CD4-positive, alpha-beta memory T cell (primary cell): ENCODE measurements around the gene C16orf90. TPM values are rescaled to one million over a fixed set of nuclear protein-coding genes. Genes with fewer than 3 reads are reported as not detected.

Experiments used
- CTCF ChIA-PET: fragments of 350-600 bp; sonication (Branson Sonifier 250); formaldehyde crosslinking; loops from one replicate; lab custom pipeline; 2021; ENCODE audit warnings: inconsistent platforms; ENCODE audit not compliant: partially characterized antibody; lab: Charles Lee
- POLR2A ChIA-PET: fragments of 350-600 bp; sonication (Branson Sonifier 250); formaldehyde crosslinking; loops from one replicate; lab custom pipeline; 2021; ENCODE audit not compliant: partially characterized antibody; lab: Charles Lee
- DNase-seq, 5 donors: peaks; one replicate each; pipeline versions ENCODE4 v3.0.0 to v3.0.0-alpha.2; 2020 to 2022; ENCODE audit warnings: mixed read lengths in 1 of 5
- H3K27ac ChIP-seq: one replicate; pipeline ENCODE4 v1.7.0; 2013; ENCODE audit warnings: low read depth, low read length
- H3K27me3 ChIP-seq: 2 replicates; pipeline ENCODE4 v1.7.0; 2013; ENCODE audit warnings: mild to moderate bottlenecking, low read length, moderate library complexity; ENCODE audit not compliant: insufficient read depth
- H3K36me3 ChIP-seq: 2 replicates; pipeline ENCODE4 v1.7.0; 2013; ENCODE audit warnings: mild to moderate bottlenecking, low read length, moderate library complexity; ENCODE audit not compliant: insufficient read depth
- H3K4me1 ChIP-seq: 2 replicates; pipeline ENCODE4 v1.7.0; 2013; ENCODE audit warnings: mild to moderate bottlenecking, low read length, moderate library complexity; ENCODE audit not compliant: insufficient read depth
- H3K4me3 ChIP-seq, 2 donors: one replicate each; pipeline ENCODE4 v1.7.0; 2013; ENCODE audit warnings: low read length in 2 of 2, mild to moderate bottlenecking in 1 of 2
- H3K9me3 ChIP-seq, 2 donors: one replicate each; pipeline ENCODE4 v1.7.0; 2013; ENCODE audit warnings: low read length in 2 of 2, control low read depth in 1 of 2; ENCODE audit not compliant: control insufficient read depth in 1 of 2
- H3K27ac Mint-ChIP-seq, 7 donors: one replicate each; pipeline ENCODE4 v1.8.0; 2020 to 2021; ENCODE audit warnings: mixed read lengths in 7 of 7, mild to moderate bottlenecking in 6 of 7, inconsistent platforms in 3 of 7, moderate library complexity in 3 of 7
- H3K27me3 Mint-ChIP-seq, 2 donors: one replicate each; pipeline ENCODE4 v1.8.0; 2020 to 2021; ENCODE audit warnings: mixed read lengths in 2 of 2
- H3K36me3 Mint-ChIP-seq, 2 donors: one replicate each; pipeline ENCODE4 v1.8.0; 2020 to 2021; ENCODE audit warnings: mixed read lengths in 2 of 2, inconsistent platforms in 1 of 2, mild to moderate bottlenecking in 1 of 2
- H3K4me1 Mint-ChIP-seq, 4 donors: one replicate each; pipeline ENCODE4 v1.8.0; 2020 to 2021; ENCODE audit warnings: mixed read lengths in 4 of 4, mild to moderate bottlenecking in 1 of 4
- H3K4me3 Mint-ChIP-seq, 8 donors: one replicate each; pipeline ENCODE4 v1.8.0; 2020 to 2021; ENCODE audit warnings: mixed read lengths in 8 of 8, mild to moderate bottlenecking in 7 of 8, moderate library complexity in 6 of 8, inconsistent platforms in 3 of 8
- H3K9me3 Mint-ChIP-seq, 8 donors: one replicate each; pipeline ENCODE4 v1.8.0; 2020 to 2021; ENCODE audit warnings: mixed read lengths in 8 of 8, mild to moderate bottlenecking in 5 of 8, inconsistent platforms in 3 of 8, moderate library complexity in 1 of 8
- intact Hi-C: fragments of 100-400 bp; cut with micrococcal nuclease; formaldehyde crosslinking; loops from one replicate; pipeline ENCODE4 v1.15.1; 2023
- polyA plus RNA-seq, 2 donors: library from polyadenylated mRNA; unstranded; fragments of 300-500 nt; fragmentation: Illumina TruSeq; gene quantifications; one replicate each; pipeline ENCODE4 v1.2.3, GENCODE V29; 2021
- total RNA-seq, 2 experiments: library from RNA; stranded (reverse); gene quantifications; one replicate each; pipeline ENCODE4 v1.2.3, GENCODE V29; 2021

Gene C16orf90
- total and polyA plus RNA-seq, 4 experiments from 2014 or later: not detected

DNA sequence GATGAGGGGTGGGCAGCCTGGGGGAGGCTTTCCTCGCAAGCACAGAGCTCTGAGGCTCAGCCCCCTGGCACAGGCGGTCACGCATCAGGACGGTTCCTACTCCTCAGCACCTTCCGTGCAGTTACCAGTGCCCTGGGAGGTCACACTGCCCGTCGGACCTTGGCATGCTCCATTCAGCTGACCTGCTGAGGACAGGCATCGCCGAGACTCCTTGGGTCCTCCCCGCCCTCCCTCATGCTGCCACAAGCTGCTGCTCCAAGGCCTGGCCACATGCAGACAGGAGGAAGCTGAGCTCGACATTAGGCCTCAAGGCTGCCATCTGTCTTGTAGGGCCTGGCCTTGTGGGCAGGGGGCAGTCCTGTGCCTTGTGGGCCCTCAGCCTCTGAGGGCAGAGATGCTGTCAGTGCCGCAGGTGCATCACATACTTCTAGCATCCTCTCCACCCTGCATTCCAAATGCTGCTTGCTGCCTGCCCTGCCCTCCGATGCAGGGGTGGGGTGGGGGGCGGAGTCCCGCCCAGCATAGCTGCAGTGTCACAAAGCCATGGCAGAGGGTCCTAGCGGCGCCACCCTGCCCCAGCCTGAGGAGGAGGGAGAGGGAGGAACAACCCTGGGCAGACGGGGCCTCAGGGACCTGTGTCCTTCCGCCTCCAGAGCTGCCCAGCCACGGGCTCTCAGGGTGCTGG, 9.3 kb downstream of the C16orf90 start:
- no peaks in the 10 kb centered on the region for H3K27me3 Mint-ChIP-seq
- no peak overlapping the region for H3K4me3 ChIP-seq
- peaks cover 47% of the 10 kb centered on the region for H3K36me3 ChIP-seq
- H3K27me3 ChIP-seq: no peaks in the 10 kb centered on the region
- no peaks in the 10 kb centered on the region for H3K9me3 Mint-ChIP-seq
- POLR2A ChIA-PET: interaction anchor here (0.7 kb wide), 1 partner anchor 29 kb away, joined by 3 read pairs; no protein-coding TSS in a partner anchor
- H3K4me1 Mint-ChIP-seq: peaks cover 0 to 1% (median 0%) of the 10 kb centered on the region in 4 donors
- H3K4me3 Mint-ChIP-seq: no peak overlapping the region
- DNase-seq: no peak
- H3K4me1 ChIP-seq: no peaks in the 10 kb centered on the region
- H3K36me3 Mint-ChIP-seq: peaks cover 34 to 53% of the 10 kb centered on the region in 2 donors
- H3K27ac Mint-ChIP-seq: no peak overlapping the region
- no peak overlapping the region for H3K27ac ChIP-seq
- CTCF ChIA-PET: no interaction called here
- intact Hi-C loops: no loop called here
- H3K9me3 ChIP-seq: no peaks in the 10 kb centered on the region

- H3K36me3 Mint-ChIP-seq: peaks cover 35 to 55% of the 10 kb centered on the region in 2 donors
- DNase-seq: no peak
Measured at GRCh38 chr16:3485097-3485745, 10.1 kb downstream of the C16orf90 start.

DNA sequence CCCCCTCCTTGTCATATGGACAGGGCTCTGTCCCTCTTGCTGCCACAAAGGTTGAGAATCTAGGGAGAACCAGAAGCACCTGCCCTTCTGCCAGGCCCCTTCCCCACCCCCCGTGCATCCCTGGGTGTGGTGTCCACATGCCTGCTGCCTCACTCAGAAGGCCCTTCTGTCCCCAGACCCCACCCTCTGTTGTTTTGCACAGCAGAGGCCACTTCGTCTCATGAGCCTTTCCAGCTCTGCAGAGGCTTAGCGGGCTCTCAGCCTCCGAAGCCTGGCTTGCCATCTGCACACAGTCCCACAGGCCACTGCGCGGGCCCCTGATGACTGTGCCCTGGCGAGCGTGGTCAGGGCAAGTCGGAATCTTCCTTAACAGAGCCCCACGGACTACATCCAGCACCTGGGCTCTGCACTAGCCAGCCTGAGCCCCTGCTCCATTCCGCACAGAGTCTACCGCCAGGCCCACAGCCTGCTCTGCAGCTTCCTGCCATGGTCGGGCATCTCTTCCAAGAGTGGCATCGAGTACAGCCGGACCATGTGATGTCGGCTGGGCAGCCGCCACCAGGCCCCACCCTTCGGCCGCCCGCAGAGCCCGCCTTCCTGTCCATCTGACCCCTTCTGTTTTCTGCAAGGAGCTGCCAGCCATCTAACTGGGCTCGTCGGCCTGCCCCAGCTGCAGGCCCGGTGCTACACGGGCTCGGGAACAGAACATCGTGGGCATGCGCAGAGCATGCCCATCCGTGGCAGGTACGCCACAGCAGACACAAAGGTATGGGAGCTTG, 10.8 kb downstream of the C16orf90 start:
- no peaks in the 10 kb centered on the region for H3K27me3 Mint-ChIP-seq

More at GRCh38 chr16:3485097-3485745, 10.1 kb downstream of the C16orf90 start:
- H3K27ac Mint-ChIP-seq: peak overlapping the region in 1 of 7 donors; percentile 76
- CTCF ChIA-PET: no interaction called here
- no peaks in the 10 kb centered on the region for H3K27me3 Mint-ChIP-seq
- Histone ChIP-seq H3K36me3 (peaks cover 51% of the 10 kb centered on the region), H3K4me1 (no peaks in the 10 kb centered on the region), H3K4me3 (no peak overlapping the region), H3K27me3 (no peaks in the 10 kb centered on the region), H3K9me3 (no peaks in the 10 kb centered on the region), H3K27ac (no peak overlapping the region)
- H3K4me1 Mint-ChIP-seq: peaks cover 0 to 1% (median 0%) of the 10 kb centered on the region in 4 donors
- intact Hi-C loops: no loop called here
- H3K4me3 Mint-ChIP-seq: no peak overlapping the region
- H3K9me3 Mint-ChIP-seq: no peaks in the 10 kb centered on the region
- POLR2A ChIA-PET: interaction anchor here (1.0 kb wide), 1 partner anchor 14 kb away, joined by 3 read pairs; no protein-coding TSS in a partner anchor

GRCh38 chr16:3482659-3483241, 12.5 kb downstream of the C16orf90 start:
- Histone ChIP-seq H3K9me3 (no peaks in the 10 kb centered on the region), H3K4me1 (no peaks in the 10 kb centered on the region), H3K36me3 (peaks cover 68% of the 10 kb centered on the region), H3K27me3 (no peaks in the 10 kb centered on the region), H3K27ac (no peak overlapping the region), H3K4me3 (no peak overlapping the region)
- POLR2A ChIA-PET: interaction anchor here (1.1 kb wide), 1 partner anchor 269 kb away, joined by 3 read pairs; no protein-coding TSS in a partner anchor
- intact Hi-C loops: no loop called here
- peak overlapping the region in 2 of 7 donors; percentile 52 to 55 for H3K27ac Mint-ChIP-seq
- H3K4me1 Mint-ChIP-seq: peaks cover 0 to 2% (median under 1%) of the 10 kb centered on the region in 4 donors
- H3K27me3 Mint-ChIP-seq: no peaks in the 10 kb centered on the region
- H3K36me3 Mint-ChIP-seq: peaks cover 42 to 75% of the 10 kb centered on the region in 2 donors
- CTCF ChIA-PET: no interaction called here
- DNase-seq: no peak
- H3K4me3 Mint-ChIP-seq: no peak overlapping the region
- H3K9me3 Mint-ChIP-seq: no peaks in the 10 kb centered on the region

More for the DNA sequence above, 10.8 kb downstream of the C16orf90 start:
- intact Hi-C loops: no loop called here
- Histone ChIP-seq H3K9me3 (no peaks in the 10 kb centered on the region), H3K4me1 (no peaks in the 10 kb centered on the region), H3K4me3 (no peak overlapping the region), H3K36me3 (peaks cover 57% of the 10 kb centered on the region), H3K27me3 (no peaks in the 10 kb centered on the region), H3K27ac (no peak overlapping the region)
- POLR2A ChIA-PET: interaction anchor here (1.0 kb wide), 1 partner anchor 15 kb away, joined by 3 read pairs; no protein-coding TSS in a partner anchor
- Mint-ChIP-seq H3K27ac (no peak overlapping the region), H3K4me1 (peaks cover 0 to 2% (median under 1%) of the 10 kb centered on the region in 4 donors), H3K4me3 (no peak overlapping the region), H3K36me3 (peaks cover 38 to 62% of the 10 kb centered on the region in 2 donors), H3K9me3 (no peaks in the 10 kb centered on the region)
- CTCF ChIA-PET: no interaction called here
- DNase-seq: no peak

- H3K9me3 Mint-ChIP-seq: no peaks in the 10 kb centered on the region
- H3K27me3 ChIP-seq: no peaks in the 10 kb centered on the region
- H3K4me1 ChIP-seq: no peaks in the 10 kb centered on the region
- H3K27me3 Mint-ChIP-seq: no peaks in the 10 kb centered on the region
- DNase-seq: no peak
- POLR2A ChIA-PET: no interaction called here
- CTCF ChIA-PET: no interaction called here
- no peaks in the 10 kb centered on the region for H3K9me3 ChIP-seq
- H3K4me3 ChIP-seq: no peak overlapping the region
- peaks cover 0 to 2% (median under 1%) of the 10 kb centered on the region in 4 donors for H3K4me1 Mint-ChIP-seq
- H3K27ac Mint-ChIP-seq: peak overlapping the region in 2 of 7 donors; percentile 17 to 55
- intact Hi-C loops: no loop called here
- peaks cover 68% of the 10 kb centered on the region for H3K36me3 ChIP-seq
- no peak overlapping the region for H3K27ac ChIP-seq
- peaks cover 39 to 74% of the 10 kb centered on the region in 2 donors for H3K36me3 Mint-ChIP-seq
- H3K4me3 Mint-ChIP-seq: no peak overlapping the region
Measured at GRCh38 chr16:3481696-3482658, 13.3 kb downstream of the C16orf90 start.

- no peak for DNase-seq
- Histone ChIP-seq H3K4me1 (no peaks in the 10 kb centered on the region), H3K4me3 (no peak overlapping the region), H3K27ac (no peak overlapping the region), H3K9me3 (no peaks in the 10 kb centered on the region), H3K27me3 (no peaks in the 10 kb centered on the region), H3K36me3 (peaks cover 68% of the 10 kb centered on the region)
- peaks cover 39 to 73% of the 10 kb centered on the region in 2 donors for H3K36me3 Mint-ChIP-seq
- no peaks in the 10 kb centered on the region for H3K27me3 Mint-ChIP-seq
- CTCF ChIA-PET: no interaction called here
- H3K4me1 Mint-ChIP-seq: peaks cover 0 to 2% (median under 1%) of the 10 kb centered on the region in 4 donors
- intact Hi-C loops: no loop called here
- peak overlapping the region in 1 of 7 donors; percentile 75 for H3K27ac Mint-ChIP-seq
- H3K4me3 Mint-ChIP-seq: no peak overlapping the region
- POLR2A ChIA-PET: no interaction called here
- no peaks in the 10 kb centered on the region for H3K9me3 Mint-ChIP-seq
Measured at GRCh38 chr16:3480901-3481695, 14.2 kb downstream of the C16orf90 start.
